Stimulated activated CD4-positive, alpha-beta T cell treated with anti-CD3 and anti-CD28 coated beads, TNF-alpha, amount 100 ng/mL, for 48 hours (primary cell): ENCODE results near the gene TMC8.

Source experiments
- DNase-seq, 3 donors: peaks; one replicate each; pipeline ENCODE4 v3.0.0-alpha.2; 2020; ENCODE audit warnings: low read depth in 3 of 3

TMC8 gene

GRCh38 chr17:78180083-78180482, 49.5 kb downstream of the TMC8 start:
- DNase-seq, result no peak

GRCh38 chr17:78180508-78180907, 49.9 kb downstream of the TMC8 start:
- no peak for DNase-seq

- DNase-seq, result no peak
Observed at GRCh38 chr17:78182504-78182903, 51.9 kb downstream of the TMC8 start.

- no peak for DNase-seq
Observed at GRCh38 chr17:78183916-78184315, 53.3 kb downstream of the TMC8 start.

- DNase-seq, result no peak
Observed at GRCh38 chr17:78184351-78184750, 53.8 kb downstream of the TMC8 start.

- no peak for DNase-seq
Observed at GRCh38 chr17:78184868-78185267, 54.3 kb downstream of the TMC8 start.

GRCh38 chr17:78185981-78186691, 55.6 kb downstream of the TMC8 start:
- no peak for DNase-seq

GRCh38 chr17:78186692-78187595, 56.4 kb downstream of the TMC8 start, which contains the start of the genes AFMID and TK1:
AFMID (plus strand) TSS chr17:78187362; CDS start chr17:78187371, 9 bp downstream.
TK1 (minus strand) TSS chr17:78187052; CDS start chr17:78186994, 58 bp downstream.
- peak; percentile 95 for DNase-seq
